Fibroblast of the aortic adventitia (primary cell): ENCODE results near the gene DST. TPM values are rescaled to one million over a fixed set of nuclear protein-coding genes. Genes with fewer than 3 reads are reported as not detected.

Experiments used
- DNase-seq: peaks from one replicate; pipeline ENCODE4 v3.0.0-alpha.2; 2010; ENCODE audit warnings: low read depth
- H3K4me3 ChIP-seq: 2 replicates; pipeline ENCODE4 v1.5.1; 2011; ENCODE audit warnings: low read depth, mild to moderate bottlenecking, control low read depth, low read length, moderate library complexity
- CTCF ChIP-seq: IDR thresholded peaks from 2 replicates; pipeline ENCODE4 v1.5.1; 2011; ENCODE audit warnings: mild to moderate bottlenecking, low read length, control low read depth, inconsistent platforms; ENCODE audit not compliant: insufficient read depth
- total RNA-seq: library from RNA; depleted of rRNA; stranded (reverse); fragments of >200 nt; gene quantifications from 2 replicates; pipeline ENCODE4 v1.2.3, GENCODE V29; 2012; ENCODE audit warnings: low replicate concordance

Gene DST
- total RNA-seq, 1 donor, result 505 TPM

DNA sequence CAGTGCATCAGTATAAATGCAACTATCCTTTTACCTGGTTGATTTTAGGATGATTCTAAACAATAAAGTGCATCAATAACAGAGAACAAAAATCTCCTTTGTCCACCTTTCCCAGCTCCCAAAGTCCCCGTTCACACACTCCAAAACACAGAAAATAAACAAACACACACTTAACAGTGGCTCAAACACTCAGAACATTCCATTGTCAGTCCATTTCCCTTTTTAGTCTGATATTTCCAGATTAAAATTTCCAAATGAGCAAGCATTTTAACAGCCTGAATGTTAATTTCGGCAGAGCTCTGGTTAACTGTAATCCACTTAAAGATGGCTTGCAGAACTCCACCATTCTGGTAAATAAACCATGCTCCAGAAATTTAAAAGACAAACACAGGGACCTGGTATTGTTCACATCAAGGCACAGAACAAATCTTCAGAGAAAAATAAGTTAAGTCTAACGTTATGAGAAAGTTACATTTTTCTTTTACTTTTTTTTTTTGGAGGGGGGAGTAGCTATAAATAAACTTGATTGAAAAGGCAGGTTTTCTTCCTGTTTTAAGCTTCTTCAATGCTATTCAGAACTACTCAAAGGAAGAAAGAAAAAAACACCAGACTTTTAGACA is 100.8 kb downstream of the DST start:
- no peak for DNase-seq
- TF ChIP-seq CTCF, result no peak
- peak overlapping the region; percentile 77 for H3K4me3 ChIP-seq

DNA sequence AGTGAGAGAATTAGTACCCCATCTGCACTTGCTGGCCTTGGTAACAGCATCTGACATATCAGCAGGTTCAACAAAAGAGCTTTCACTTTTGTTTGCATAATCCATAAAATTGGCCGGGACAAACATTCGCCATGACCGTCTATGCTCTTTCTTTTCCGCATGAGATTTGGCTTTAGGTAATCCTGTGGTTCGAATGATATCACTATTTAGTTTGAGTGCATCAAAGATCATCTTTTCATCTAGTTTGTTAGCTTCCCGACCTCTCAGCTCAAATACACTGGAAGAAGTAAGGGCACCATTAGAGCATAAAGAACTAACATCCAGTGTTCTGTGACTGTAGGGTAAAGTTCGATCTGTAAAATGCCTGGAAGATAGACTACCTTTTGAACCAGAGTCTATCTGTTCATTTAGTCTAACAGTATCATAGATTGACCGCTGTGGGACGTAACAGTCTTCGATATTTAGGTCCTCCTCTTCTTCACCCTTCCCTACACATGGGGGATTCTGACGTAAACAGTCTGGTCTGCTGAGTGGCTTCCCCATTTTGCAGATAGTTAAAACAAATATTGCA is 101.6 kb downstream of the DST start:
- peak overlapping the region; percentile 77 for H3K4me3 ChIP-seq
- peak; percentile 54 for DNase-seq
- TF ChIP-seq CTCF, result no peak

DNA sequence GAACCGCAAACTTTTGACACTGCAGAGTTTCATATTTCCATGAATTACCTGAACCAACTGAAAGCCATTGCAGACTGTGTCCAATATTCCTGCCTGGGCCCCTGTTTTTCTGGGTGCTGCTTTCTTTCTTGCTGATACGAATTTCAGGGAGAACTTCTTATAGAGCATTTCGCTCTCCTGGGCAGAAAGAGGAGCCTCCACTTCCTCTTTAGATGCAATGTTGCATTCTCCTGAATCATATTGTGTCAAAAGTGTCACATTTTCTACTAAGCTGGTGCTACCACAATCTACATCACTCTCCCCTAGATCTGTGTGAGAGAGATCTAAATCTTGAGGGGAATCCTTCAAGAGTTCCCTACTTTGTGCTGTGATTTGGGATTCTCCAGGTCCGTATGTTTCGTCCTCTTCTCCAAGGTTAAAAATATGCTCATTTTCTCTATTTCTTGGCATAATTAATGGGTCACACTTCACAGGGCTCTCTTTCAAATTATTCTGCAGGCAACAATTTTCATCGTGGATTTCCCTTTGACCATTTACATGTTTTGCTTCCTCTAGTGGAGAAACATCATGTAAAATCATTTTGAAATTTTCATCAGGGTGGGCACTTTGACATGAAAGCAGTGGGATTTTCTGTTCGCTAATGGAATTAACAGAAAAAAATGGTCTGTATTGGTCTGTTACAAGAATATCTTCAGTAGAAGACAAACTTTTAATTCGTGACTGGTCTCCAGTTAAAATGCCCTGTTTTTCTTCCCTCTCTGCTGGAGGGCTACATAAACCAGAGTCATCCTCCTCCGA is 102.3 kb downstream of the DST start:
- H3K4me3 ChIP-seq, result peak overlapping the region; percentile 77
- no peak for TF ChIP-seq CTCF
- no peak for DNase-seq

DNA sequence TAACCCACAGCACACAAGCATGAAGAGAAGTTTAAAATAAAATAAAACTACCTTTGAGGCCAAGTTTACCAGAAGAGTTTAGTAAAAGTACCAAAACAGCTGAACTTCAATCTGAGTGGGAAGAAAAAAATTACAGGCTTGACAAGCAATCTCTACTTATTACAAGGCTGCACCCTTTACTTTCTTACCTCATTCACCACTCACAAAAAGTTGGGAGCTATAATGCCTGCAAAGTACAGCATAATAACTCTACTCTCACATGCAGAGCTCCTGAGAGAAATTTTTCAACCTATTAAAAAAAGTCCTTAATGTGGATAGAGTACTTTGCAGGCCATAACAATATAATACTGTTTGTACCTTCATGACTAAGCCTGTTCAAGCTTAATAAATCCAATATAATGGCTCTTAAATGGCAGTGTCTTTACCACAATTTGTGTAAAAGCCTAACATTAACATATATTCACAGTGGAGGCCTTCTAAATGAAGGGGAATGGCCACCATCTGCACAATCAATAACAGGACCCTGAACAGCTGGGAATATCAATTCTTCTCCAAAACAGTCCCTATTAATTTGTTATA is 103.1 kb downstream of the DST start:
- peak overlapping the region; percentile 36 for H3K4me3 ChIP-seq
- no peak for DNase-seq
- no peak for TF ChIP-seq CTCF

DNA sequence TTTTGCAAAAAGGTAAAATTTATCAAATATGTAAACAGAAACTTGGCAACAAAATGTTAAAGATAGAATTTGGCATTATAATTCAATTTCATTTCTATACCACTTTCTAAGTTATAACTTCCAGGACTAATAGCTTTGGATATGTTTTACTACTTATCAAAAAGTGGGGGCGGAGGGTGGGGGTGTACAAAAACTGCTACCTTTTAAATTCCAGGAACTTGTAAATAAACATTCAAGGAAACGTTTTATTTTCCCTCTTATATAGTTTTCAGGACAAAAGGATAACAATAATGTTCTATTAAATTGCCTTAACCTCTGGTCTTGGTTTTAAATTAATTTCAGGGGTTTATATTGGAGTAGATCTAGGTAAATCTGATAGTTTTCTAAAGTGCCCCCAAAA is 103.8 kb downstream of the DST start:
- DNase-seq, result no peak
- no peak overlapping the region for H3K4me3 ChIP-seq
- TF ChIP-seq CTCF, result no peak

DNA sequence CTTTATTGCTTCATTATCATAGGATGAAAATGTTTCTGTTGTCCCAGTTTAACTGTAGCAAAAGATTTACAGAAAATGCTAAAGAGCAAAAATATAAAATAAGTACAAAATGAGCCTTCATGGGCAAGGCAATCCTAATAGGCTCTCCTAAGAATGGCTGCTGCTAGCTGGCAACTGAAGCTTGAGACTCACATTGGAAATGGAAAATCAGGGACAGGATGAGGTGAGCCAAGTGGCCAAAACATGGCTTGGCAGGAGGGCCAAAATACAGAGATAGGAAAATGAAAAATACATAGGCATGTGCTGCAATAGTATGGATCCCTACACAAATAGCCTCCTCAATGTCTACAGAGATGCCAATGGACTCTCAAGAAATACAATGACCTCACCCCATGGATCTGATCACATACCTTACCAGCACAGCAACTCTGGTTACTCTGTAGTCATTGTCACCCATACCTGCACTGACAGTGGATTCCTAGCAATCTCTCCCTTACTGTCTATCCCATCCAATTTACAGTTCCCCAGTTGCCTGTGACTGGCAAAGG is 105.4 kb downstream of the DST start:
- TF ChIP-seq CTCF, result no peak
- no peak for DNase-seq

More for the DNA sequence above, 105.4 kb downstream of the DST start:
- no peak overlapping the region for H3K4me3 ChIP-seq
